HepG2 (cell line): Measurements from ENCODE around the gene BCL2L2. TPM values are rescaled to one million over a fixed set of nuclear protein-coding genes. Genes with fewer than 3 reads are reported as not detected.
A peak's percentile ranks its signal among the peaks of the same experiment; 100 is the strongest.

ENCODE experiments used
- BRF2 ChIP-seq: sonication (generic); formaldehyde crosslinking; IDR thresholded peaks from 2 replicates; pipeline ENCODE4 v1.8.1; 2022; ENCODE audit warnings: mild to moderate bottlenecking, missing genetic modification reagents
- HMG20A ChIP-seq: IDR thresholded peaks from 2 replicates; pipeline ENCODE4 v1.6.1; 2016; ENCODE audit warnings: borderline replicate concordance
- MED8 ChIP-seq: sonication (generic); formaldehyde crosslinking; IDR thresholded peaks from 2 replicates; pipeline ENCODE4 v1.8.1; 2023; ENCODE audit warnings: mild to moderate bottlenecking, missing genetic modification reagents; ENCODE audit not compliant: insufficient replicate concordance
- NFE2 ChIP-seq: sonication (generic); formaldehyde crosslinking; IDR thresholded peaks from 2 replicates; pipeline ENCODE4 v1.4.0; 2020; ENCODE audit warnings: missing genetic modification reagents
- NPAS2 ChIP-seq: sonication (generic); formaldehyde crosslinking; IDR thresholded peaks from 2 replicates; pipeline ENCODE4 v1.8.0; 2022; ENCODE audit warnings: mild to moderate bottlenecking, missing genetic modification reagents, borderline replicate concordance
- NR2F1 ChIP-seq, 2 experiments: fragments of 450-650 bp in 1 of 2; formaldehyde crosslinking in 1 of 2; IDR thresholded peaks; 2 replicates each; pipeline versions ENCODE4 v1.5.0 to v1.6.1; 2016 to 2020; ENCODE audit warnings: mild to moderate bottlenecking in 1 of 2, missing compliant biosample characterization in 1 of 2, missing genetic modification reagents in 1 of 2, moderate library complexity in 1 of 2
- TBX3 ChIP-seq: fragments of 450-650 bp; IDR thresholded peaks from 2 replicates; pipeline ENCODE4 v1.6.1; 2017; ENCODE audit warnings: antibody characterized with exemption, mild to moderate bottlenecking, inconsistent platforms, borderline replicate concordance
- TFDP2 ChIP-seq: sonication (generic); formaldehyde crosslinking; IDR thresholded peaks from 2 replicates; pipeline ENCODE4 v1.4.0; 2020; ENCODE audit warnings: missing genetic modification reagents
- TMF1 ChIP-seq: sonication (generic); formaldehyde crosslinking; IDR thresholded peaks from 2 replicates; pipeline ENCODE4 v1.8.1; 2022; ENCODE audit warnings: low read depth, missing genetic modification reagents
- USF2 ChIP-seq, 2 experiments: sonication (generic) in 1 of 2; formaldehyde crosslinking in 1 of 2; IDR thresholded peaks; 2 replicates each; pipeline versions ENCODE4 v1.5.1 to v1.6.1; 2011 to 2020; ENCODE audit warnings: borderline replicate concordance in 1 of 2, low read depth in 1 of 2, low read length in 1 of 2, mild to moderate bottlenecking in 1 of 2, missing genetic modification reagents in 1 of 2, moderate library complexity in 1 of 2
- ZBTB1 ChIP-seq: sonication (generic); formaldehyde crosslinking; IDR thresholded peaks from 2 replicates; pipeline ENCODE4 v1.4.0; 2020; ENCODE audit warnings: missing genetic modification reagents, borderline replicate concordance
- ZBTB44 ChIP-seq: sonication (generic); formaldehyde crosslinking; IDR thresholded peaks from 2 replicates; pipeline ENCODE4 v1.4.0; 2020; ENCODE audit warnings: missing genetic modification reagents
- ZMYM4 ChIP-seq: sonication (generic); formaldehyde crosslinking; IDR thresholded peaks from 2 replicates; pipeline ENCODE4 v1.8.1; 2023; ENCODE audit warnings: mild to moderate bottlenecking, missing genetic modification reagents
- ZNF546 ChIP-seq: sonication (generic); formaldehyde crosslinking; conservative IDR thresholded peaks from 2 replicates; pipeline ENCODE4 v1.8.1; 2023; ENCODE audit warnings: mild to moderate bottlenecking, missing genetic modification reagents
- ZNF879 ChIP-seq: sonication (generic); formaldehyde crosslinking; IDR thresholded peaks from 2 replicates; pipeline ENCODE4 v1.8.1; 2023; ENCODE audit warnings: missing genetic modification reagents
- polyA plus RNA-seq, 8 experiments: library from polyadenylated mRNA; depleted of rRNA in 3 of 8; stranded (reverse) in 7 of 8; unstranded in 1 of 8; fragments of >200 nt; fragmentation: Illumina TruSeq in 4 of 8; extraction: Trizol in 4 of 8; gene quantifications; 2 replicates each; pipeline versions ENCODE4 v1.2.1 to v1.2.3, GENCODE V29; 2011 to 2016; ENCODE audit warnings: low read depth in 4 of 8, missing spikeins in 1 of 8, mixed read lengths in 1 of 8; ENCODE audit not compliant: insufficient read depth in 1 of 8
- total RNA-seq, 5 experiments: library from RNA; depleted of rRNA; stranded (reverse); fragments of >200 nt; fragmentation: Illumina TruSeq; extraction: Trizol; gene quantifications; 2 replicates each; pipeline ENCODE4 v1.2.3, GENCODE V29; 2016; ENCODE audit warnings: low read depth in 1 of 5

Gene BCL2L2
- total and polyA plus RNA-seq, 2 of the 13 experiments (the other 11 are each of a cell fraction or from before 2014, with no cell fraction given): 28.1 to 49.8 TPM

- TF ChIP-seq BRF2 (CRISPR knock-in tag): peak; percentile 77; the same call in 1 of the 2 replicates
- TF ChIP-seq ZBTB44: 0 out of 2 replicates have a peak, but pooled peaks have one; percentile 81
- 0 out of 2 replicates have a peak, but pooled peaks have one; percentile 45 for TF ChIP-seq ZBTB1 (CRISPR knock-in tag)
- TF ChIP-seq ZNF546: peak; percentile 66; the same call in 1 of the 2 replicates
- no peak; the same call in 1 of the 2 replicates for TF ChIP-seq USF2 (IDR thresholded peaks at IDR 0.05; ENCODE audit: low read depth, low read length)
- peak; percentile 59; the same call in 1 of the 2 replicates for TF ChIP-seq USF2 (CRISPR knock-in tag; IDR thresholded peaks at IDR 0.05; ENCODE audit: borderline replicate concordance)
- no peak for TF ChIP-seq ZNF879 (CRISPR knock-in tag)
- TF ChIP-seq TMF1: peak; percentile 92; the same call in 1 of the 2 replicates
- no peak for TF ChIP-seq NFE2 (CRISPR knock-in tag)
- TF ChIP-seq MED8 (CRISPR knock-in tag): peak; percentile 96
- peak; percentile 26; the same call in 1 of the 2 replicates for TF ChIP-seq HMG20A
- no peak for TF ChIP-seq NPAS2
- peak; percentile 63 for TF ChIP-seq TBX3
- TF ChIP-seq NR2F1 (CRISPR knock-in tag; IDR thresholded peaks at IDR 0.05): peak; percentile 13 to 37; a peak in 1 of 4 replicates
- TF ChIP-seq TFDP2 (CRISPR knock-in tag): peak; percentile 52; the same call in 1 of the 2 replicates
- TF ChIP-seq ZMYM4 (CRISPR knock-in tag): no peak
These were observed at the start of gene BCL2L2 (continued) for GRCh38 chr14:23306412-23307145.
